ENCODE results near the gene MACROD2.

Gene MACROD2

DNA sequence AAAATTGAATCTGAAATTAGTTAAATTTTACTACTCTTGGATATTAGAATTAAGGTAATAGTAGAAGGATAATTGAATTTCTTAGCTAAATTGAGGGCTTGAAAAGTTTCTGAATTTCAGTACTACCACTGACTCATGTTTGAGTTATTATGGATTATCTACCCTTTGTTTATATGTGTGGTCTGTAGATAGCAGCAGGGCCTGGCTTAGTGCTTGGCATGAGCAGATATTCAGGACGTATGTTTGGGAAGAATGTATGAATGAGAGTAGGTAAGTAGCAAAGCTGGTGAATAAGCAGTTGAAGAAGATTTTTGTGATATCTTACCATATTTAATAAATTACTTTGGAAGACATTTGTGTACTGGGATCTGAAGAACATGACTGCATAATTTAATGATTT is 152.7 kb downstream of the MACROD2 start:
- DNase-seq (ENCODE audit: low read depth), result no peak
- no peak overlapping the region for H3K4me3 ChIP-seq (ENCODE audit: control insufficient read depth, low read depth, low read length)
- TF ChIP-seq, protein P1, sequence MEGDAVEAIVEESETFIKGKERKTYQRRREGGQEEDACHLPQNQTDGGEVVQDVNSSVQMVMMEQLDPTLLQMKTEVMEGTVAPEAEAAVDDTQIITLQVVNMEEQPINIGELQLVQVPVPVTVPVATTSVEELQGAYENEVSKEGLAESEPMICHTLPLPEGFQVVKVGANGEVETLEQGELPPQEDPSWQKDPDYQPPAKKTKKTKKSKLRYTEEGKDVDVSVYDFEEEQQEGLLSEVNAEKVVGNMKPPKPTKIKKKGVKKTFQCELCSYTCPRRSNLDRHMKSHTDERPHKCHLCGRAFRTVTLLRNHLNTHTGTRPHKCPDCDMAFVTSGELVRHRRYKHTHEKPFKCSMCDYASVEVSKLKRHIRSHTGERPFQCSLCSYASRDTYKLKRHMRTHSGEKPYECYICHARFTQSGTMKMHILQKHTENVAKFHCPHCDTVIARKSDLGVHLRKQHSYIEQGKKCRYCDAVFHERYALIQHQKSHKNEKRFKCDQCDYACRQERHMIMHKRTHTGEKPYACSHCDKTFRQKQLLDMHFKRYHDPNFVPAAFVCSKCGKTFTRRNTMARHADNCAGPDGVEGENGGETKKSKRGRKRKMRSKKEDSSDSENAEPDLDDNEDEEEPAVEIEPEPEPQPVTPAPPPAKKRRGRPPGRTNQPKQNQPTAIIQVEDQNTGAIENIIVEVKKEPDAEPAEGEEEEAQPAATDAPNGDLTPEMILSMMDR (conservative IDR thresholded peaks at IDR 0.05; ENCODE audit: control insufficient read depth, insufficient read depth, low read depth, low read length), result no peak

DNA sequence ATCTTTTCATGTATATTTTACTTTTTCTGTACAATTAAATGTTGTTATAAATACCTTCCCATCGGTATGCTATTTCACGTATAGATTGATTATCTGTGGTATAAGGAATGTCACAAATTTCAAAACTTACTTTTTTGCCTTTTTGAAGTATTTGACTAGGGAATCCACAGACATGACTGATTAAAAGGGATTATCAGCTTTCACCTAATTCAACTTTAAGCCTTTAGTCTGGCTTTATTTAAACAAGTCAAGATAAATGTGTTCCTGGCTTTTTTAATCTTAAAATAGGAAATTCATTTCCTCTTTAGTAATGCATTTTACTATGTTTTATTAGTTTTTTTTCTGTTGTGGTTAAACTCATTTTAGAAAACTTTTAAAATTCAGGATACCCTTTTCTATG is 160.0 kb downstream of the MACROD2 start:
- no peak overlapping the region for H3K4me3 ChIP-seq (ENCODE audit: control insufficient read depth, low read depth, low read length)
- TF ChIP-seq, protein P1 (conservative IDR thresholded peaks at IDR 0.05; ENCODE audit: control insufficient read depth, insufficient read depth, low read depth, low read length), result no peak
- no peak for DNase-seq (ENCODE audit: low read depth)

DNA sequence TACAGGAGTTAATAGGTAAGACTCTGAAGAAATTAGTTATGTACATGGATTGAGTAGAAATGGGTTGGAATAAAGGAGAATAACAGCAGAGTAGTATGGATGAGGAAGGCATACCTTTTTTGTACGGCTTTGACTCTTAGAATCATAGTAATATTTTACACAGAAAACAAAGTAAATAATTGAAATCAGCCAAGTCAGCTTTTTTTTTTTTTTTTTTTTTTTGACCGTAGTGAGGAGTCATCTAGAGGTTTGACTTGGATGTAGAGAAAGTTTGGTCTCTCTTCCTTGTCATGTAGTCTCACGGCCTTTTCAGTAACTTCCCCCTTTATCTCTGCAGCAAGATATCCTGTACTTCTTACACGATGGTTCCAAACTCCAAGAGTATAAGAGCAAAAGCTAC is 183.2 kb downstream of the MACROD2 start:
- H3K4me3 ChIP-seq (ENCODE audit: control insufficient read depth, low read depth, low read length), result no peak overlapping the region
- DNase-seq (ENCODE audit: low read depth), result no peak
- TF ChIP-seq, protein P1 (conservative IDR thresholded peaks at IDR 0.05; ENCODE audit: control insufficient read depth, insufficient read depth, low read depth, low read length), result no peak

DNA sequence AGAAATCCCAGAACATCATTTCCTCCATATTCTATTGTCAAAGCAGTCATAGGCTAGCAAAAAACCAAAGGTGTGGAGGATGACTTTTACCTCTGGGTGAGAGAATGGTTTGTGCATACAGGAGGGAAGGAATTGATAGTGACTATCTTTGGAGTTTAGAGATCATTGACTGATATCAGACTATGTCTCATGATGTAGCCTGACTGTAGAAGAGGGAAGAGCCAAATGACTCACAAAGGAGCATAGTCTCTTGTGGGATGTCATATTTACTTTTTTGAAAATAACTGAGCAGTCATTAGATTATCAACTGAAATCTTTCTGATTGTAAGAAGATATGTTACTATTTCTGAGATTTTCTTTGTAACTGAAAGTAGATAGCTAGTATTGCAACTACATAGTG is 183.6 kb downstream of the MACROD2 start:
- TF ChIP-seq, protein P1 (conservative IDR thresholded peaks at IDR 0.05; ENCODE audit: control insufficient read depth, insufficient read depth, low read depth, low read length), result no peak
- peak; percentile 16 for DNase-seq (ENCODE audit: low read depth)
- no peak overlapping the region for H3K4me3 ChIP-seq (ENCODE audit: control insufficient read depth, low read depth, low read length)

DNA sequence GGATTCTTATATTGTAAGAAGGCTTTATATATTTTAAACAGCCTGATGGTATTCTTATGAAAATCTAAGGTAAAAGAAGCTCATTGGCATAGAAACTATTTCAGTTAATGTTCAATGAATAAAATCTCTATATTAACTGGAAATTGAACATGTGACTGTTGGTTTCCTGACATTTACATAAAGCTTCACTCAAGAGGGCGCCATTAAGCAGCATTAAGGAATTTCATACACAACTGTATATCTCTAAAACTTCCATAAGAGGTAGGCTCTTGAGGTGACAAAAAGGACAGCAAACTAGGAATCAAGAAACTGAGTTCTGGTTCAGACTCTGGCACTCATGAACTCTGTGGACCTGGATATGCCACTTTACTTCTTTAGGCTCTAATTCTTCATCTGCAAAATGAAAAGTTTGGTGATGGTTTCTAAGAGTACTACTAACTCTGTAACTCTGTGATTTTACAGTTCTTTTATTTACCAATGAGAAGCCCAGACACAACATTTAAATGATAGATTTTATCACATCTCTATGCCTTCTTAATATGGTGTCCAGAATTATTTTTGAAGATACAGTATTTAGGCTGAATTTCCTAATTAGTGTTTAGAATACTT is 194.6 kb downstream of the MACROD2 start:
- DNase-seq (ENCODE audit: low read depth), result peak; percentile 69
- no peak overlapping the region for H3K4me3 ChIP-seq (ENCODE audit: control insufficient read depth, low read depth, low read length)
- TF ChIP-seq, protein P1 (conservative IDR thresholded peaks at IDR 0.05; ENCODE audit: control insufficient read depth, insufficient read depth, low read depth, low read length), result peak; percentile 54

DNA sequence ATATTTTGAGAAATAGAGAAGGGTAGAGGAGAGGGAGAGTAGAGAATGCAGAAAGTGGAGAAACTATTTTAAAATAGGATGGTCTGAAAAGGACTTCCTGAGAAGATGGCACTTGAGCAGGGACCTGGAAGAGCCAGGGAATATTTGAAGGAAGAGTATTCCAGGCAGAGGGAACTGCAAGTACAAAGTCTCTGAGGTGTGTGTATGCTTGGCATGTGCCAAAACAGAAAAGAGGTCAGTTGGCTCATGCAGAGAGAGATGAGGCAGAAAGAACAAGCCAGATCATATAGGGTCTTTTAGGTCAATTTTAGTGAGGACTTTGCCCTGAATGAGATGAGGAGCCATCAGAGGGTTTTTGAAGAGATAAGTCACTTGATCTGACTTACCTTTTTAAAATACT is 196.2 kb downstream of the MACROD2 start:
- TF ChIP-seq, protein P1 (conservative IDR thresholded peaks at IDR 0.05; ENCODE audit: control insufficient read depth, insufficient read depth, low read depth, low read length), result no peak
- no peak for DNase-seq (ENCODE audit: low read depth)
- no peak overlapping the region for H3K4me3 ChIP-seq (ENCODE audit: control insufficient read depth, low read depth, low read length)

DNA sequence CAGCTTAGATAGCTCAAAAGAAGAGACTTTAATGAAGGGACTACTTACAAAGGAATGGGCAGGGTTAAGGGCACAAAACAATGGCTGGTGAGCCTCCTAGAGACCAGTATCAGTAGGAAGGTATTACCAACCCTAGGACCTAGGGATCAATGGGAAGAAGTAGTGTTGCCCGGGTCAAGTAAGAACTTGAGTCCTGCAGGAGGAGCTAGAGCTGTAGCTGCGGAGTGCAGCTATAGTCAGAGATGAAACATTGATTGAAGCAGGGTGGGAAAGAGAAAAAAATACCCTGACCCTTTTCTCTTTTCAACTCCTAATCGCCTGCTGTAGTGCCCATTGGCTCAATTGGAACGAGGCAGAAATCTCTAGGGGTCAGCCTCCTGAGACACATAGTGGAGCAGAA is 198.1 kb downstream of the MACROD2 start:
- TF ChIP-seq, protein P1 (conservative IDR thresholded peaks at IDR 0.05; ENCODE audit: control insufficient read depth, insufficient read depth, low read depth, low read length), result no peak
- DNase-seq (ENCODE audit: low read depth), result no peak
- H3K4me3 ChIP-seq (ENCODE audit: control insufficient read depth, low read depth, low read length), result no peak overlapping the region
